HepG2 (cell line): ENCODE measurements around the gene MLN. TPM values are rescaled to one million over a fixed set of nuclear protein-coding genes. Genes with fewer than 3 reads are reported as not detected.
A peak's percentile ranks its signal among the peaks of the same experiment; 100 is the strongest.

Experiments
- CAMTA2 ChIP-seq: sonication (generic); formaldehyde crosslinking; IDR thresholded peaks from 2 replicates; pipeline ENCODE4 v1.4.0; 2020; ENCODE audit warnings: mild to moderate bottlenecking, missing genetic modification reagents, borderline replicate concordance
- GLI4 ChIP-seq: sonication (generic); formaldehyde crosslinking; IDR thresholded peaks from 2 replicates; pipeline ENCODE4 v1.5.1; 2020; ENCODE audit warnings: missing genetic modification reagents, mild to moderate bottlenecking, moderate library complexity, borderline replicate concordance
- IRF2 ChIP-seq: IDR thresholded peaks from 2 replicates; pipeline ENCODE4 v1.6.1; 2018; ENCODE audit warnings: missing genetic modification reagents, missing compliant biosample characterization
- NR2F2 ChIP-seq: IDR thresholded peaks from 2 replicates; pipeline ENCODE4 v1.6.1; 2012; ENCODE audit warnings: low read depth, inconsistent platforms, borderline replicate concordance
- PHF21A ChIP-seq: sonication (generic); formaldehyde crosslinking; IDR thresholded peaks from 2 replicates; pipeline ENCODE4 v1.5.0; 2020; ENCODE audit warnings: mild to moderate bottlenecking, missing genetic modification reagents
- POLR2AphosphoS2 ChIP-seq: IDR thresholded peaks from 2 replicates; pipeline ENCODE4 v1.6.1; 2011; ENCODE audit warnings: low read depth, low read length, improper control_type of control experiment
- SMAD9 ChIP-seq: sonication (generic); formaldehyde crosslinking; IDR thresholded peaks from 2 replicates; pipeline ENCODE4 v1.5.1; 2020; ENCODE audit warnings: mild to moderate bottlenecking, missing genetic modification reagents
- SP1 ChIP-seq, 2 experiments: fragments of 450-650 bp in 1 of 2; sonication (generic) in 1 of 2; formaldehyde crosslinking in 1 of 2; IDR thresholded peaks; 2 replicates each; pipeline versions ENCODE4 v1.4.0 to v1.6.1; 2016 to 2020; ENCODE audit warnings: missing genetic modification reagents in 1 of 2
- SP2 ChIP-seq: sonication (generic); formaldehyde crosslinking; IDR thresholded peaks from 2 replicates; pipeline ENCODE4 v1.5.1; 2020; ENCODE audit warnings: mild to moderate bottlenecking, missing genetic modification reagents
- SP4 ChIP-seq: sonication (generic); formaldehyde crosslinking; IDR thresholded peaks from 2 replicates; pipeline ENCODE4 v1.8.1; 2023; ENCODE audit warnings: mild to moderate bottlenecking, missing genetic modification reagents
- TAF15 ChIP-seq: fragments of 200-400 bp; formaldehyde crosslinking; IDR thresholded peaks from one replicate; pipeline ENCODE4 v1.6.1; 2018; ENCODE audit warnings: mild to moderate bottlenecking, low read depth, low read length; ENCODE audit not compliant: poor library complexity, severe bottlenecking
- ZBTB3 ChIP-seq: sonication (generic); formaldehyde crosslinking; IDR thresholded peaks from 2 replicates; pipeline ENCODE4 v1.4.0; 2020; ENCODE audit warnings: low read depth, mild to moderate bottlenecking, moderate library complexity, missing genetic modification reagents, borderline replicate concordance
- ZBTB43 ChIP-seq: sonication (generic); formaldehyde crosslinking; conservative IDR thresholded peaks from 2 replicates; pipeline ENCODE4 v1.4.0; 2020; ENCODE audit warnings: missing genetic modification reagents
- ZMYM2 ChIP-seq: sonication (generic); formaldehyde crosslinking; IDR thresholded peaks from 2 replicates; pipeline ENCODE4 v1.8.0; 2022; ENCODE audit warnings: mild to moderate bottlenecking, missing genetic modification reagents
- ZNF44 ChIP-seq: sonication (generic); formaldehyde crosslinking; IDR thresholded peaks from 2 replicates; pipeline ENCODE4 v1.5.1; 2020; ENCODE audit warnings: mild to moderate bottlenecking, missing genetic modification reagents
- ZNF607 ChIP-seq: sonication (generic); formaldehyde crosslinking; IDR thresholded peaks from 2 replicates; pipeline ENCODE4 v1.5.1; 2020; ENCODE audit warnings: missing genetic modification reagents, mild to moderate bottlenecking, borderline replicate concordance
- ZNF878 ChIP-seq: sonication (generic); formaldehyde crosslinking; IDR thresholded peaks from 2 replicates; pipeline ENCODE4 v1.8.1; 2023; ENCODE audit warnings: mild to moderate bottlenecking, missing genetic modification reagents, moderate library complexity
- ZSCAN29 ChIP-seq: sonication (generic); formaldehyde crosslinking; conservative IDR thresholded peaks from 2 replicates; pipeline ENCODE4 v1.4.0; 2020; ENCODE audit warnings: mild to moderate bottlenecking, missing genetic modification reagents
- ZZZ3 ChIP-seq: sonication (generic); formaldehyde crosslinking; IDR thresholded peaks from 2 replicates; pipeline ENCODE4 v1.4.0; 2020; ENCODE audit warnings: missing genetic modification reagents, mild to moderate bottlenecking, borderline replicate concordance
- polyA plus RNA-seq, 8 experiments: library from polyadenylated mRNA; depleted of rRNA in 3 of 8; stranded (reverse) in 7 of 8; unstranded in 1 of 8; fragments of >200 nt; fragmentation: Illumina TruSeq in 4 of 8; extraction: Trizol in 4 of 8; gene quantifications; 2 replicates each; pipeline versions ENCODE4 v1.2.1 to v1.2.3, GENCODE V29; 2011 to 2016; ENCODE audit warnings: low read depth in 4 of 8, missing spikeins in 1 of 8, mixed read lengths in 1 of 8; ENCODE audit not compliant: insufficient read depth in 1 of 8
- total RNA-seq, 5 experiments: library from RNA; depleted of rRNA; stranded (reverse); fragments of >200 nt; fragmentation: Illumina TruSeq; extraction: Trizol; gene quantifications; 2 replicates each; pipeline ENCODE4 v1.2.3, GENCODE V29; 2016; ENCODE audit warnings: low read depth in 1 of 5
- TF ChIP-seq, protein P1 (sequence below): sonication (generic); formaldehyde crosslinking; IDR thresholded peaks from 2 replicates; pipeline ENCODE4 v1.4.0; 2020; ENCODE audit warnings: mild to moderate bottlenecking, missing genetic modification reagents

The MLN gene
- total and polyA plus RNA-seq, 2 of the 13 experiments (the other 11 are each of a cell fraction or from before 2014, with no cell fraction given): not detected

DNA sequence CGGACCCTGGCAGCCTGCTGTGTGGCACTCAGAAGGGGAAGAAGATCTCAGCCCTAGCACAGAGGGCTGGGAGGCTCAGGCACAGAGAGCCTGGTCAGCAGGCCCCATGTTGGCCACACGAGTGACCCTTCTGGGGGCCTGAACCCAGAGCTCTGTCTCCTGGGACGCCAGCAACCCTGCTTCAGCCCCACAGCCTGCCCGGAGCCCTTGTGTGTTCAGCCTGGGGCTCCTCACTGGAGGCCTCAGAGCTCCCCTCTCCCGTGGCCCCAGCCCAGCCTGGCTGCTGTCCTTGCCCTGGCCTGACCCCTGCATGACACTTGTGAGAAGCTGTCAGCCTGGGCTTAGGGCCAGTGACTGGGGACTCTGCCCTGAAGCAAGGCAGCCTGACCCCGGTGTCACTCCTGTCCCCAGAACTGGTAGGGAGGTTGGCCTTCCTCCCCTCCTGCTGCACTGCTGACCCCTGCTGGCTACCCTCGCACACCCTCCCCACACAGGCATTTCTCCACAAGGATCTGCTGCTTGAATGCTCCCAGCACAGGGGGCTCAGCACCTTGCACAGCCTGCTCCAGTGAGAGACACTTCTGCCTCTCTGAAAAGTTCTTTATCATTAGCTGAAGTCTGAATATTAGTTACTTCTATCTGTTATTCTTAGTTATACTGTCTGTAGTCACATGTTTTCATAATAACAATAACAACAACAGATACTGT is 41.7 kb downstream of the MLN start (continued):
- TF ChIP-seq IRF2 (CRISPR knock-in tag) (peak; percentile 87), TAF15 (no peak), NR2F2 (peak; percentile 91), ZNF44 (CRISPR knock-in tag) (no peak), SP2 (CRISPR knock-in tag) (no peak), ZNF607 (peak; percentile 49; the same call in 1 of the 2 replicates), ZZZ3 (CRISPR knock-in tag) (peak; percentile 21), SMAD9 (CRISPR knock-in tag) (no peak), ZSCAN29 (CRISPR knock-in tag) (0 out of 2 replicates have a peak, but pooled peaks have one; percentile 43), ZMYM2 (CRISPR knock-in tag) (peak; percentile 76), POLR2AphosphoS2 (no peak), CAMTA2 (peak; percentile 66; the same call in 1 of the 2 replicates), ZBTB3 (no peak), ZBTB43 (CRISPR knock-in tag) (no peak), GLI4 (CRISPR knock-in tag) (peak; percentile 97; the same call in 1 of the 2 replicates), PHF21A (CRISPR knock-in tag) (peak; percentile 91), ZNF878 (CRISPR knock-in tag) (no peak; the same call in none of the 2 replicates), SP1 (IDR thresholded peaks at IDR 0.05) (no peak), SP1 (CRISPR knock-in tag; IDR thresholded peaks at IDR 0.05) (peak; percentile 67; the same call in 1 of the 2 replicates), SP4 (CRISPR knock-in tag) (no peak; the same call in 1 of the 2 replicates)
- TF ChIP-seq, protein P1, sequence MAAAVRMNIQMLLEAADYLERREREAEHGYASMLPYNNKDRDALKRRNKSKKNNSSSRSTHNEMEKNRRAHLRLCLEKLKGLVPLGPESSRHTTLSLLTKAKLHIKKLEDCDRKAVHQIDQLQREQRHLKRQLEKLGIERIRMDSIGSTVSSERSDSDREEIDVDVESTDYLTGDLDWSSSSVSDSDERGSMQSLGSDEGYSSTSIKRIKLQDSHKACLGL (CRISPR knock-in tag): peak; percentile 76
